Subcutaneous abdominal adipose tissue (tissue), 5 donors: ENCODE results near the gene CCDC60.

Source experiments
- H3K27ac ChIP-seq: one replicate; pipeline ENCODE4 v1.7.0; 2013; ENCODE audit warnings: low read depth, mild to moderate bottlenecking, inconsistent platforms, low read length, moderate library complexity
- H3K27me3 ChIP-seq, 5 donors: one replicate each; pipeline ENCODE4 v1.7.0; 2013; ENCODE audit warnings: low read length in 5 of 5, inconsistent platforms in 1 of 5; ENCODE audit not compliant: control insufficient read depth in 5 of 5, insufficient read depth in 4 of 5
- H3K36me3 ChIP-seq, 5 donors: one replicate each; pipeline ENCODE4 v1.7.0; 2013; ENCODE audit warnings: low read length in 5 of 5; ENCODE audit not compliant: control insufficient read depth in 5 of 5, insufficient read depth in 5 of 5
- H3K4me1 ChIP-seq, 5 donors: one replicate each; pipeline ENCODE4 v1.7.0; 2013; ENCODE audit warnings: low read length in 5 of 5, mild to moderate bottlenecking in 3 of 5, moderate library complexity in 1 of 5; ENCODE audit not compliant: control insufficient read depth in 5 of 5, insufficient read depth in 5 of 5
- H3K4me3 ChIP-seq, 5 donors: one replicate each; pipeline ENCODE4 v1.7.0; 2013; ENCODE audit warnings: low read length in 5 of 5, low read depth in 1 of 5
- H3K9ac ChIP-seq, 5 donors: one replicate each; pipeline ENCODE4 v1.7.0; 2013; ENCODE audit warnings: low read length in 5 of 5, mild to moderate bottlenecking in 4 of 5, moderate library complexity in 3 of 5
- H3K9me3 ChIP-seq, 5 donors: one replicate each; pipeline ENCODE4 v1.7.0; 2013; ENCODE audit warnings: low read length in 5 of 5; ENCODE audit not compliant: control insufficient read depth in 5 of 5
- donor health status: healthy.
- donor health status: healthy.
- donor health status: healthy.
- donor health status: healthy.
- donor health status: healthy.

The CCDC60 gene

DNA sequence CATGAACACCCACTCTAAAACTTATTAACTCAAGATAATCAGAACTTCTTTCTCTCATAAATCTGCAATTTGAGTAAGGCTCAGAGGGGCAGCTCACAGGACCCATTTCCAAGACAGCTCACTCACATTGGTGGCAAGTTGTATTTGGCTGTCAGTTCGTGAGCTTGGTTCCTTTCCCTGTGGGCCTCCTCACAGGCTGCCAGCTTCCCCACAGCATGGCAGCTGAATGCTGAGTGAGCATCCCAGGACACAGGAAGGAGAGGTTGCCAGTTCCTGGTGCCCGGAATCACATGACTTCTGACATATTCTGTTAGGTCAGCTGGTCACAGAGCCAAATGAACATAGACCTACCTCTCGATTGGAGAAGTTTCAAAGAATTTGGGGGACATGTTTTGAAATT lies 142.4 kb downstream of the CCDC60 start:
- Histone ChIP-seq H3K4me1 (no peaks in the 10 kb centered on the region), H3K9ac (no peak overlapping the region), H3K27me3 (peaks cover 0 to 2% (median 0%) of the 10 kb centered on the region in 5 donors), H3K27ac (no peak overlapping the region), H3K36me3 (no peaks in the 10 kb centered on the region), H3K4me3 (no peak overlapping the region), H3K9me3 (peaks cover 0 to 14% (median 13%) of the 10 kb centered on the region in 5 donors)

DNA sequence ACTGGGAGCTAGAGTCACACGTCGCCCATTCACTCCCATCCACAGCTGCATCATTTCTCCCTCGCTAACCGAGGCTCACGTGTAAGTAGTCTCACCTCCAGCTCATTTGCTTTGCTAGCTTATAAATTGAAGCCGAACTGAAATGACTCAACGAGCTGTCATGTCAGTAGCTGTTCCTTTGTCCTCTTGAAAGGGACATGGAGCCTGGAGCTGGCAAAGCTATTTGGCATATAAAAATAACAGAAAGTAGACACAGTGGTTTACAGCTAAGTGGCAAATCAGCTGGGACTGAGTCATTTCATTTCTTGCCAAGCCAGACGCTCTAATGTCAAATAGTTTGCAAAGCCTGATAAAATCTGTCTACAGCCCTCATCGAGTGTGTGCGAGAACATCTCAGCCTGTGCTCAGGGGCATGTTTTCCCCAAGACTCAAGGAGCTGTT lies 144.6 kb downstream of the CCDC60 start:
- Histone ChIP-seq H3K4me1 (no peaks in the 10 kb centered on the region), H3K27ac (no peak overlapping the region), H3K36me3 (no peaks in the 10 kb centered on the region), H3K9ac (no peak overlapping the region), H3K27me3 (no peaks in the 10 kb centered on the region), H3K4me3 (no peak overlapping the region), H3K9me3 (peaks cover 0 to 20% (median 17%) of the 10 kb centered on the region in 5 donors)

GRCh38 chr12:119480551-119480950 lies 146.0 kb downstream of the CCDC60 start:
- no peak overlapping the region for H3K9ac ChIP-seq
- H3K9me3 ChIP-seq: peaks cover 0 to 20% (median 17%) of the 10 kb centered on the region in 5 donors
- H3K36me3 ChIP-seq: no peaks in the 10 kb centered on the region
- H3K4me1 ChIP-seq: no peaks in the 10 kb centered on the region
- no peak overlapping the region for H3K27ac ChIP-seq
- H3K27me3 ChIP-seq: peaks cover 0 to 2% (median 0%) of the 10 kb centered on the region in 5 donors
- H3K4me3 ChIP-seq: no peak overlapping the region

GRCh38 chr12:119486599-119487154 lies 152.1 kb downstream of the CCDC60 start:
- H3K4me3 ChIP-seq: no peak overlapping the region
- peaks cover 0 to 5% (median 0%) of the 10 kb centered on the region in 5 donors for H3K27me3 ChIP-seq
- peaks cover 0 to 7% (median 5%) of the 10 kb centered on the region in 5 donors for H3K9me3 ChIP-seq

DNA sequence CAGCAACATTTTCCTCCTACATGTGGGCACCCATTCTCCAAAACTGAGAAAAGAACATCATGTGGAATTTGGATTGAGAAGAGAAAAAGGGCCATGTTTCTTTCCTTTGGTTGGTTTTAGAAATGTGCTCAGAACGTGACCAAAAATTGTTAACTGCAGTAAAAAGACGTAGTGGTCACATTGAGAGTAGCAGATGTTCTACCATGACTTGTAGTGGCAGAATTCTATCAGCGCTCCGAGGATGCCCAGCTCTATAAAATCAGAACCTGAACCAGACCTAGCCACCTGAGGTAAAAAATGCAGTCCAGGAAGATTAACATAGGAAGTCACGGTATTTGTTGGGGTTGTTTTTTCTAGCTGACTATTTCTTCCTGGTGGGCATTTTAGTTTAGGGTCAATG lies 157.3 kb downstream of the CCDC60 start:
- H3K9ac ChIP-seq: no peak overlapping the region
- H3K27ac ChIP-seq: no peak overlapping the region
- H3K4me1 ChIP-seq: no peaks in the 10 kb centered on the region
- peaks cover 0 to 4% (median 1%) of the 10 kb centered on the region in 5 donors for H3K27me3 ChIP-seq
- H3K9me3 ChIP-seq: peaks cover 0 to 2% (median 0%) of the 10 kb centered on the region in 5 donors
- no peak overlapping the region for H3K4me3 ChIP-seq
- no peaks in the 10 kb centered on the region for H3K36me3 ChIP-seq

More at GRCh38 chr12:119486599-119487154, 152.1 kb downstream of the CCDC60 start:
- Histone ChIP-seq H3K9ac (no peak overlapping the region), H3K36me3 (no peaks in the 10 kb centered on the region), H3K4me1 (no peaks in the 10 kb centered on the region), H3K27ac (no peak overlapping the region)

DNA sequence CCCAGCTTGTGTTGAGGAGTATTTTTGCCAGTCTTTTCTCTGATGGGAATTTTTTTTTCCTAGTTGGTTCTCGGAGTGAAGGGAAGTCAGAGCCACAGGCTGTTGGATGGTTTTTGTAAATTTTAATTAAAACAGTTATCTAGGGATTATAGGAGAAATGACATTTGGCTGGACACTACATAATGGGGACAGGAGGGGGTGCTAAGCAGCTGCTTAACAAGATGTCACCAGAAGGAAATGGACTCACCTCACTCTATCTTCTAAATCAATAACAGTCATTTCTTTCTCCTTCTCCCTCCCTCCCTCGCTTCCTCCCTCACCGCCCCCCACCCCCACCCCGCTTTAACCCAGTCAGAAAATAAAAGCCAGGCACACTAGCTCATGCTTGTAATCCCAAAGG lies 165.7 kb downstream of the CCDC60 start:
- Histone ChIP-seq H3K27me3 (peaks cover 0 to 7% (median 6%) of the 10 kb centered on the region in 5 donors), H3K4me1 (no peaks in the 10 kb centered on the region), H3K9me3 (no peaks in the 10 kb centered on the region), H3K27ac (no peak overlapping the region), H3K9ac (no peak overlapping the region), H3K36me3 (no peaks in the 10 kb centered on the region), H3K4me3 (no peak overlapping the region)

GRCh38 chr12:119501052-119501451 lies 166.5 kb downstream of the CCDC60 start:
- Histone ChIP-seq H3K36me3 (no peaks in the 10 kb centered on the region), H3K27ac (no peak overlapping the region), H3K4me1 (no peaks in the 10 kb centered on the region), H3K9ac (no peak overlapping the region), H3K9me3 (no peaks in the 10 kb centered on the region), H3K27me3 (peaks cover 0 to 7% (median 4%) of the 10 kb centered on the region in 5 donors), H3K4me3 (no peak overlapping the region)

- Histone ChIP-seq H3K27ac (no peak overlapping the region), H3K4me3 (no peak overlapping the region), H3K4me1 (no peaks in the 10 kb centered on the region)
Observed at GRCh38 chr12:119505001-119505400, 170.5 kb downstream of the CCDC60 start.

GRCh38 chr12:119512772-119513497 lies 178.4 kb downstream of the CCDC60 start:
- H3K4me1 ChIP-seq: no peaks in the 10 kb centered on the region
- H3K4me3 ChIP-seq: no peak overlapping the region
- H3K36me3 ChIP-seq: no peaks in the 10 kb centered on the region
- no peaks in the 10 kb centered on the region for H3K27me3 ChIP-seq
- no peak overlapping the region for H3K9ac ChIP-seq
- H3K27ac ChIP-seq: no peak overlapping the region
- H3K9me3 ChIP-seq: peaks cover 0 to 5% (median 0%) of the 10 kb centered on the region in 5 donors

More at GRCh38 chr12:119505001-119505400, 170.5 kb downstream of the CCDC60 start:
- H3K9ac ChIP-seq: no peak overlapping the region
- no peaks in the 10 kb centered on the region for H3K27me3 ChIP-seq
- H3K9me3 ChIP-seq: no peaks in the 10 kb centered on the region
- no peaks in the 10 kb centered on the region for H3K36me3 ChIP-seq

DNA sequence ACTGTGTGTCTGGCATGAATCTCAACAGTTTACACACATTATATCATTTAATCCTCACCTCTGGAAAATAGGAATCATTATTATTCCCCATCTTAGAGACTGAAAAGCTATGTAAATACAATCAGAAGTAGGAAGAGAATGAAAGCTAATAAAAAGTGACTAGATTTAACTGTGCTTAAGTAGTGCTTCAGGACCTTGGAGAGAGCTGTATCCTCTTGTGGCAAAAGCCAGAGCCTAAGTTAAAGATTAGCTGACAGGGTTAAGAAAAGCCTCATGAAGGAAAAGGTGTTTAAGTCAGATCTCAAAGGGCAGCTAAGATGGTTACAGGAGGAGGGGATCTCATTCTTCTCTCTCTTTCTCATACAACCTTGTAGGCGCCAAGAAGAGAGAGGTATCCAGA lies 193.7 kb downstream of the CCDC60 start:
- no peaks in the 10 kb centered on the region for H3K27me3 ChIP-seq
- no peaks in the 10 kb centered on the region for H3K36me3 ChIP-seq
- no peak overlapping the region for H3K4me3 ChIP-seq
- H3K9ac ChIP-seq: no peak overlapping the region
- no peaks in the 10 kb centered on the region for H3K4me1 ChIP-seq
- H3K27ac ChIP-seq: no peak overlapping the region
- peaks cover 0 to 2% (median 0%) of the 10 kb centered on the region in 5 donors for H3K9me3 ChIP-seq
